GM10266 (cell line): Measurements from ENCODE around the gene TBCD.

Source experiments
- DNase-seq: peaks from one replicate; pipeline ENCODE4 v3.0.0; 2012; ENCODE audit errors: extremely low spot score
- CTCF ChIP-seq: IDR thresholded peaks from 2 replicates; pipeline ENCODE4 v1.5.1; 2012; ENCODE audit warnings: mild to moderate bottlenecking, low read depth; ENCODE audit not compliant: control insufficient read depth, insufficient read depth; ENCODE audit errors: missing control alignments

The TBCD gene

GRCh38 chr17:82817947-82818346, 66.1 kb downstream of the TBCD start:
- DNase-seq, result no peak
- no peak for TF ChIP-seq CTCF

- no peak for TF ChIP-seq CTCF
- DNase-seq, result no peak
Measured at GRCh38 chr17:82820278-82821251, 68.7 kb downstream of the TBCD start.

- DNase-seq, result no peak
- TF ChIP-seq CTCF, result no peak
Measured at GRCh38 chr17:82821554-82821953, 69.7 kb downstream of the TBCD start.

- DNase-seq, result no peak
- TF ChIP-seq CTCF, result no peak
Measured at GRCh38 chr17:82822281-82822680, 70.4 kb downstream of the TBCD start.

GRCh38 chr17:82823004-82823403, 71.1 kb downstream of the TBCD start:
- TF ChIP-seq CTCF, result peak; percentile 29
- no peak for DNase-seq

- no peak for DNase-seq
- no peak for TF ChIP-seq CTCF
Measured at GRCh38 chr17:82825540-82826124, 73.8 kb downstream of the TBCD start.

GRCh38 chr17:82826211-82826610, 74.3 kb downstream of the TBCD start:
- no peak for DNase-seq

More at GRCh38 chr17:82826211-82826610, 74.3 kb downstream of the TBCD start:
- TF ChIP-seq CTCF, result no peak
